HEK293 (cell line): ENCODE results near the gene CLDN18.

Experiments
- GLIS1 ChIP-seq: fragments of 450-650 bp; formaldehyde crosslinking; IDR thresholded peaks from 2 replicates; pipeline ENCODE4 v1.5.1; 2016; ENCODE audit warnings: missing biosample characterization, missing genetic modification characterization
- MYNN ChIP-seq: fragments of 450-650 bp; formaldehyde crosslinking; IDR thresholded peaks from 2 replicates; pipeline ENCODE4 v1.5.1; 2016; ENCODE audit warnings: missing biosample characterization, missing genetic modification characterization, borderline replicate concordance
- ZEB2 ChIP-seq: fragments of 450-650 bp; formaldehyde crosslinking; IDR thresholded peaks from 2 replicates; pipeline ENCODE4 v1.5.1; 2016; ENCODE audit warnings: missing biosample characterization, missing genetic modification characterization
- ZIC2 ChIP-seq: fragments of 450-650 bp; formaldehyde crosslinking; IDR thresholded peaks from 2 replicates; pipeline ENCODE4 v1.5.1; 2016; ENCODE audit warnings: missing biosample characterization, missing genetic modification characterization
- ZNF140 ChIP-seq: fragments of 450-650 bp; formaldehyde crosslinking; IDR thresholded peaks from 2 replicates; pipeline ENCODE4 v1.5.1; 2016; ENCODE audit warnings: missing biosample characterization, missing genetic modification characterization
- TF ChIP-seq, protein P1 (sequence below): fragments of 450-650 bp; formaldehyde crosslinking; IDR thresholded peaks from 2 replicates; pipeline ENCODE4 v1.5.1; 2016; ENCODE audit warnings: missing biosample characterization, missing genetic modification characterization
- TF ChIP-seq, protein P2 (sequence below): fragments of 450-650 bp; formaldehyde crosslinking; IDR thresholded peaks from 2 replicates; pipeline ENCODE4 v1.5.1; 2016; ENCODE audit warnings: missing biosample characterization, missing genetic modification characterization
- TF ChIP-seq, protein P3 (sequence below): fragments of 450-650 bp; formaldehyde crosslinking; IDR thresholded peaks from 2 replicates; pipeline ENCODE4 v1.5.1; 2016; ENCODE audit warnings: missing biosample characterization, missing genetic modification characterization
- TF ChIP-seq, protein P4 (sequence below): fragments of 450-650 bp; formaldehyde crosslinking; IDR thresholded peaks from 2 replicates; pipeline ENCODE4 v1.5.1; 2016; ENCODE audit warnings: missing biosample characterization, missing genetic modification characterization

DNA sequence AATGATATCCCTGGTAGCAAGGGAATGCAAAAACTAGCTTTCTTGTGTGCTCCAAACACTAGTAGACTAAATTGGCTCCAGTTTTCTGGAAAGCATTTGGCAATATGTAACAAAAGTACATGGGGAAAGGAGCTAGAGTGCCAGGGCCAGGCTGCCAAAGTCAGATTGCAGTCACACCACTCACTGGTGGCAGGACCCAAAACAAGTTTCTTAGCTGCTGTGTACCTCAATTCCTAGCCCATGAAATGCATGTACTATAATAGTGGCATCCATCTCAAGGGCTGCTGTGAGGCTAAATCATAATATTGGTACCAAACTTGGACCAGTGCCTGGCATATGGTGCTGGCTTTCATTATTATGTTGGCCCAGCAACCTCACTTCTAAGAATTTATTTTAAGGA lies 49.3 kb downstream of the CLDN18 start:
- TF ChIP-seq, protein P1, sequence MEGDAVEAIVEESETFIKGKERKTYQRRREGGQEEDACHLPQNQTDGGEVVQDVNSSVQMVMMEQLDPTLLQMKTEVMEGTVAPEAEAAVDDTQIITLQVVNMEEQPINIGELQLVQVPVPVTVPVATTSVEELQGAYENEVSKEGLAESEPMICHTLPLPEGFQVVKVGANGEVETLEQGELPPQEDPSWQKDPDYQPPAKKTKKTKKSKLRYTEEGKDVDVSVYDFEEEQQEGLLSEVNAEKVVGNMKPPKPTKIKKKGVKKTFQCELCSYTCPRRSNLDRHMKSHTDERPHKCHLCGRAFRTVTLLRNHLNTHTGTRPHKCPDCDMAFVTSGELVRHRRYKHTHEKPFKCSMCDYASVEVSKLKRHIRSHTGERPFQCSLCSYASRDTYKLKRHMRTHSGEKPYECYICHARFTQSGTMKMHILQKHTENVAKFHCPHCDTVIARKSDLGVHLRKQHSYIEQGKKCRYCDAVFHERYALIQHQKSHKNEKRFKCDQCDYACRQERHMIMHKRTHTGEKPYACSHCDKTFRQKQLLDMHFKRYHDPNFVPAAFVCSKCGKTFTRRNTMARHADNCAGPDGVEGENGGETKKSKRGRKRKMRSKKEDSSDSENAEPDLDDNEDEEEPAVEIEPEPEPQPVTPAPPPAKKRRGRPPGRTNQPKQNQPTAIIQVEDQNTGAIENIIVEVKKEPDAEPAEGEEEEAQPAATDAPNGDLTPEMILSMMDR (tag by site-specific recombination): no peak
- TF ChIP-seq, protein P2, sequence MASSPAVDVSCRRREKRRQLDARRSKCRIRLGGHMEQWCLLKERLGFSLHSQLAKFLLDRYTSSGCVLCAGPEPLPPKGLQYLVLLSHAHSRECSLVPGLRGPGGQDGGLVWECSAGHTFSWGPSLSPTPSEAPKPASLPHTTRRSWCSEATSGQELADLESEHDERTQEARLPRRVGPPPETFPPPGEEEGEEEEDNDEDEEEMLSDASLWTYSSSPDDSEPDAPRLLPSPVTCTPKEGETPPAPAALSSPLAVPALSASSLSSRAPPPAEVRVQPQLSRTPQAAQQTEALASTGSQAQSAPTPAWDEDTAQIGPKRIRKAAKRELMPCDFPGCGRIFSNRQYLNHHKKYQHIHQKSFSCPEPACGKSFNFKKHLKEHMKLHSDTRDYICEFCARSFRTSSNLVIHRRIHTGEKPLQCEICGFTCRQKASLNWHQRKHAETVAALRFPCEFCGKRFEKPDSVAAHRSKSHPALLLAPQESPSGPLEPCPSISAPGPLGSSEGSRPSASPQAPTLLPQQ (tag by site-specific recombination): no peak
- TF ChIP-seq ZEB2 (tag by site-specific recombination): no peak
- no peak for TF ChIP-seq ZIC2 (tag by site-specific recombination)
- no peak for TF ChIP-seq MYNN (tag by site-specific recombination)
- no peak for TF ChIP-seq ZNF140 (tag by site-specific recombination)
- no peak for TF ChIP-seq GLIS1 (tag by site-specific recombination)
- TF ChIP-seq, protein P3, sequence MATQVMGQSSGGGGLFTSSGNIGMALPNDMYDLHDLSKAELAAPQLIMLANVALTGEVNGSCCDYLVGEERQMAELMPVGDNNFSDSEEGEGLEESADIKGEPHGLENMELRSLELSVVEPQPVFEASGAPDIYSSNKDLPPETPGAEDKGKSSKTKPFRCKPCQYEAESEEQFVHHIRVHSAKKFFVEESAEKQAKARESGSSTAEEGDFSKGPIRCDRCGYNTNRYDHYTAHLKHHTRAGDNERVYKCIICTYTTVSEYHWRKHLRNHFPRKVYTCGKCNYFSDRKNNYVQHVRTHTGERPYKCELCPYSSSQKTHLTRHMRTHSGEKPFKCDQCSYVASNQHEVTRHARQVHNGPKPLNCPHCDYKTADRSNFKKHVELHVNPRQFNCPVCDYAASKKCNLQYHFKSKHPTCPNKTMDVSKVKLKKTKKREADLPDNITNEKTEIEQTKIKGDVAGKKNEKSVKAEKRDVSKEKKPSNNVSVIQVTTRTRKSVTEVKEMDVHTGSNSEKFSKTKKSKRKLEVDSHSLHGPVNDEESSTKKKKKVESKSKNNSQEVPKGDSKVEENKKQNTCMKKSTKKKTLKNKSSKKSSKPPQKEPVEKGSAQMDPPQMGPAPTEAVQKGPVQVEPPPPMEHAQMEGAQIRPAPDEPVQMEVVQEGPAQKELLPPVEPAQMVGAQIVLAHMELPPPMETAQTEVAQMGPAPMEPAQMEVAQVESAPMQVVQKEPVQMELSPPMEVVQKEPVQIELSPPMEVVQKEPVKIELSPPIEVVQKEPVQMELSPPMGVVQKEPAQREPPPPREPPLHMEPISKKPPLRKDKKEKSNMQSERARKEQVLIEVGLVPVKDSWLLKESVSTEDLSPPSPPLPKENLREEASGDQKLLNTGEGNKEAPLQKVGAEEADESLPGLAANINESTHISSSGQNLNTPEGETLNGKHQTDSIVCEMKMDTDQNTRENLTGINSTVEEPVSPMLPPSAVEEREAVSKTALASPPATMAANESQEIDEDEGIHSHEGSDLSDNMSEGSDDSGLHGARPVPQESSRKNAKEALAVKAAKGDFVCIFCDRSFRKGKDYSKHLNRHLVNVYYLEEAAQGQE (tag by site-specific recombination): no peak
- TF ChIP-seq, protein P4, sequence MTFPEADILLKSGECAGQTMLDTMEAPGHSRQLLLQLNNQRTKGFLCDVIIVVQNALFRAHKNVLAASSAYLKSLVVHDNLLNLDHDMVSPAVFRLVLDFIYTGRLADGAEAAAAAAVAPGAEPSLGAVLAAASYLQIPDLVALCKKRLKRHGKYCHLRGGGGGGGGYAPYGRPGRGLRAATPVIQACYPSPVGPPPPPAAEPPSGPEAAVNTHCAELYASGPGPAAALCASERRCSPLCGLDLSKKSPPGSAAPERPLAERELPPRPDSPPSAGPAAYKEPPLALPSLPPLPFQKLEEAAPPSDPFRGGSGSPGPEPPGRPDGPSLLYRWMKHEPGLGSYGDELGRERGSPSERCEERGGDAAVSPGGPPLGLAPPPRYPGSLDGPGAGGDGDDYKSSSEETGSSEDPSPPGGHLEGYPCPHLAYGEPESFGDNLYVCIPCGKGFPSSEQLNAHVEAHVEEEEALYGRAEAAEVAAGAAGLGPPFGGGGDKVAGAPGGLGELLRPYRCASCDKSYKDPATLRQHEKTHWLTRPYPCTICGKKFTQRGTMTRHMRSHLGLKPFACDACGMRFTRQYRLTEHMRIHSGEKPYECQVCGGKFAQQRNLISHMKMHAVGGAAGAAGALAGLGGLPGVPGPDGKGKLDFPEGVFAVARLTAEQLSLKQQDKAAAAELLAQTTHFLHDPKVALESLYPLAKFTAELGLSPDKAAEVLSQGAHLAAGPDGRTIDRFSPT (tag by site-specific recombination): no peak
